HCT116 (cell line): Measurements from ENCODE around the gene PFKP. TPM values are rescaled to one million over a fixed set of nuclear protein-coding genes. Genes with fewer than 3 reads are reported as not detected.

ENCODE experiments used
- ATAC-seq: fragments of 200-7000 bp; cut with Tn5 transposase; 2 replicates; pipeline ENCODE4 v1.9.1; 2020; ENCODE audit warnings: mild to moderate bottlenecking, moderate library complexity
- BruUV-seq: library from RNA; stranded (reverse); fragments of 400-500 nt; replicated peaks from 2 replicates; lab custom pipeline; 2021; lab: Mats Ljungman, UMichigan
- CTCF ChIA-PET: fragments of 300-600 bp; sonication (Branson Sonifier 250); formaldehyde crosslinking; loops from one replicate; lab custom pipeline; 2021; ENCODE audit warnings: antibody characterized with exemption; lab: Charles Lee
- POLR2A ChIA-PET: fragments of 300-600, 350-600 bp; sonication (Branson Sonifier 250); formaldehyde crosslinking; loops from one replicate; lab custom pipeline; 2021; ENCODE audit warnings: antibody characterized with exemption; lab: Charles Lee
- RAD21 ChIA-PET, 2 experiments: fragments of 300-600 bp; sonication (Branson Sonifier 250); formaldehyde crosslinking; loops; one replicate each; lab custom pipeline; 2023; ENCODE audit warnings: low total read pairs in 2 of 2; ENCODE audit not compliant: uncharacterized antibody in 2 of 2, unreplicated experiment in 2 of 2, low non-redundant PET in 1 of 2; lab: Charles Lee
- DNase-seq: peaks from one replicate; pipeline ENCODE4 v3.0.0-alpha.2; 2010; ENCODE audit warnings: low read depth, low spot score
- H2AFZ ChIP-seq: fragments of 200-600 bp; shearing (Covaris generic), sonication (generic); 2 replicates; pipeline ENCODE4 v1.6.1; 2017; ENCODE audit warnings: low read depth, mixed run types, mixed read lengths, antibody characterized with exemption, low read length; ENCODE audit not compliant: poor library complexity, severe bottlenecking
- H3K27ac ChIP-seq: 2 replicates; pipeline ENCODE4 v1.5.1; 2012; ENCODE audit warnings: low read depth, low read length
- H3K27me3 ChIP-seq: fragments of 200-600 bp; sonication (generic); 2 replicates; pipeline ENCODE4 v1.6.1; 2016; ENCODE audit warnings: mixed run types, low read length, mixed read lengths; ENCODE audit not compliant: insufficient read depth
- H3K36me3 ChIP-seq, 2 experiments: fragments of 200-500 bp in 1 of 2; fragments of 200-600 bp in 1 of 2; sonication (Bioruptor generic) in 1 of 2; sonication (generic) in 1 of 2; 2 replicates each; pipeline versions ENCODE4 v1.5.1 to v1.6.1; 2014 to 2016; ENCODE audit warnings: low read length in 2 of 2, inconsistent platforms in 1 of 2, mixed read lengths in 1 of 2, mixed run types in 1 of 2; ENCODE audit not compliant: insufficient read depth in 2 of 2, control insufficient read depth in 1 of 2
- H3K4me1 ChIP-seq, 2 experiments: fragments of 200-600 bp in 1 of 2; sonication (generic) in 1 of 2; 2 replicates each; pipeline versions ENCODE4 v1.5.1 to v1.6.1; 2012 to 2017; ENCODE audit warnings: low read length in 2 of 2, inconsistent platforms in 1 of 2, mild to moderate bottlenecking in 1 of 2, mixed read lengths in 1 of 2, mixed run types in 1 of 2, moderate library complexity in 1 of 2; ENCODE audit not compliant: insufficient read depth in 2 of 2, control insufficient read depth in 1 of 2
- H3K4me2 ChIP-seq: fragments of 200-600 bp; sonication (generic); 2 replicates; pipeline ENCODE4 v1.6.1; 2017; ENCODE audit warnings: mixed run types, low read length, mixed read lengths
- H3K4me3 ChIP-seq, 2 experiments: fragments of 200-600 bp in 1 of 2; sonication (generic) in 1 of 2; replicated peaks in 1 of 2; 2 replicates each; pipeline ENCODE4 v1.5.1; 2011 to 2016; ENCODE audit warnings: low read length in 2 of 2, control low read depth in 1 of 2, low read depth in 1 of 2, mild to moderate bottlenecking in 1 of 2, mixed read lengths in 1 of 2, mixed run types in 1 of 2
- H3K79me2 ChIP-seq: fragments of 200-600 bp; sonication (generic); 2 replicates; pipeline ENCODE4 v1.6.1; 2017; ENCODE audit warnings: mild to moderate bottlenecking, mixed run types, low read length, moderate library complexity, mixed read lengths; ENCODE audit not compliant: insufficient read depth
- H3K9ac ChIP-seq: fragments of 200-600 bp; sonication (generic); 2 replicates; pipeline ENCODE4 v1.6.1; 2016; ENCODE audit warnings: low read length, mixed read lengths
- H3K9me2 ChIP-seq: fragments of 200-600 bp; sonication (generic), shearing (Covaris generic); 2 replicates; pipeline ENCODE4 v1.6.1; 2017; ENCODE audit warnings: mixed run types, mild to moderate bottlenecking, moderate library complexity; ENCODE audit not compliant: insufficient read depth
- H3K9me3 ChIP-seq, 2 experiments: fragments of 200-500 bp in 1 of 2; fragments of 200-600 bp in 1 of 2; sonication (Bioruptor generic) in 1 of 2; sonication (generic) in 1 of 2; 2 replicates each; pipeline ENCODE4 v1.6.1; 2014 to 2017; ENCODE audit warnings: low read length in 2 of 2, mixed read lengths in 2 of 2, inconsistent platforms in 1 of 2, low read depth in 1 of 2, mild to moderate bottlenecking in 1 of 2, mixed run types in 1 of 2, moderate library complexity in 1 of 2; ENCODE audit not compliant: control insufficient read depth in 1 of 2, insufficient read depth in 1 of 2
- H4K20me1 ChIP-seq: fragments of 200-600 bp; sonication (generic), shearing (Covaris generic); 2 replicates; pipeline ENCODE4 v1.6.1; 2017; ENCODE audit warnings: mixed run types, mild to moderate bottlenecking, moderate library complexity; ENCODE audit not compliant: insufficient read depth
- CBX3 ChIP-seq: IDR thresholded peaks from 2 replicates; pipeline ENCODE4 v1.6.1; 2012; ENCODE audit warnings: low read depth
- CTCF ChIP-seq, 3 experiments: fragments of 200-600 bp in 1 of 3; sonication (generic) in 1 of 3; IDR thresholded peaks in 2 of 3; conservative IDR thresholded peaks in 1 of 3; 2 replicates each; pipeline ENCODE4 v1.5.1; 2012 to 2017; ENCODE audit warnings: low read depth in 2 of 3, low read length in 2 of 3, antibody characterized with exemption in 1 of 3, borderline replicate concordance in 1 of 3, control low read depth in 1 of 3, mild to moderate bottlenecking in 1 of 3, mixed read lengths in 1 of 3, mixed run types in 1 of 3, moderate library complexity in 1 of 3; ENCODE audit not compliant: insufficient read depth in 1 of 3
- POLR2AphosphoS5 ChIP-seq: IDR thresholded peaks from 2 replicates; pipeline ENCODE4 v1.6.1; 2011; ENCODE audit warnings: mild to moderate bottlenecking, low read depth, low read length, moderate library complexity
- RAD21 ChIP-seq: IDR thresholded peaks from 2 replicates; pipeline ENCODE4 v1.6.1; 2012; ENCODE audit warnings: low read depth, mild to moderate bottlenecking
- TCF7L2 ChIP-seq: IDR thresholded peaks from 2 replicates; pipeline ENCODE4 v1.7.0; 2011; ENCODE audit warnings: borderline replicate concordance, inconsistent platforms; ENCODE audit not compliant: insufficient read depth, insufficient read length; ENCODE audit errors: extremely low read depth
- intact Hi-C: fragments of 100-400 bp; cut with micrococcal nuclease; formaldehyde crosslinking; loops from 2 replicates; pipeline ENCODE4 v1.10.0; 2022
- total RNA-seq: library from RNA; stranded (reverse); gene quantifications from one replicate; pipeline ENCODE4 v1.2.1, GENCODE V29; 2021; ENCODE audit not compliant: unreplicated experiment

The PFKP gene
- total RNA-seq, 1 experiment from 2014 or later: 237 TPM

- intact Hi-C loops: loop anchor here (1.0 kb wide), 2 partner anchors 115 to 204 kb away; no protein-coding TSS in a partner anchor
- Histone ChIP-seq H2AFZ (peak overlapping the region; percentile 19), H3K4me2 (peak overlapping the region; percentile 34), H3K9ac (no peak overlapping the region), H3K4me1 (peaks cover 11 to 24% of the 10 kb centered on the region in 2 experiments), H3K36me3 (no peaks in the 10 kb centered on the region), H3K27me3 (no peaks in the 10 kb centered on the region), H4K20me1 (no peaks in the 10 kb centered on the region), H3K27ac (no peak overlapping the region), H3K9me2 (no peaks in the 10 kb centered on the region), H3K4me3 (no peak overlapping the region), H3K9me3 (no peaks in the 10 kb centered on the region), H3K79me2 (no peaks in the 10 kb centered on the region)
- POLR2A ChIA-PET: interaction anchor here (1.1 kb wide), 1 partner anchor 116 kb away, joined by 3 read pairs; no protein-coding TSS in a partner anchor
- ATAC-seq: peak; percentile 87
- no TSS peak for BruUV-seq
- CTCF ChIA-PET: interaction anchor here (0.7 to 5.0 kb wide), 7 partner anchors 9 to 119 kb away, joined by 3 to 68 read pairs (median 4); no protein-coding TSS in a partner anchor
- RAD21 ChIA-PET: interaction anchor here (0.8 to 2.5 kb wide), 3 partner anchors 115 to 207 kb away, joined by 3 to 8 read pairs (median 4); no protein-coding TSS in a partner anchor
- TF ChIP-seq TCF7L2: peak; percentile 77
- TF ChIP-seq RAD21: peak; percentile 93
- no peak for TF ChIP-seq POLR2AphosphoS5
- TF ChIP-seq CBX3: 0 out of 2 replicates have a peak, but pooled peaks have one; percentile 19
- peak; percentile 75 to 88 (median 84) for TF ChIP-seq CTCF (IDR thresholded peaks at IDR 0.05 in 2 of 3, conservative IDR thresholded peaks at IDR 0.05 in 1 of 3; ENCODE audit: borderline replicate concordance in 1 of 3, insufficient read depth in 1 of 3, low read depth in 2 of 3, low read length in 2 of 3)
- peak; percentile 74 for DNase-seq
Observed at GRCh38 chr10:3043512-3044368, 23.6 kb upstream of the PFKP start.
